ENCODE measurements around the gene HOXD3. TPM values are rescaled to one million over a fixed set of nuclear protein-coding genes. Genes with fewer than 3 reads are reported as not detected.

The HOXD3 gene
- total RNA-seq, 1 experiment from 2014 or later: not detected

DNA sequence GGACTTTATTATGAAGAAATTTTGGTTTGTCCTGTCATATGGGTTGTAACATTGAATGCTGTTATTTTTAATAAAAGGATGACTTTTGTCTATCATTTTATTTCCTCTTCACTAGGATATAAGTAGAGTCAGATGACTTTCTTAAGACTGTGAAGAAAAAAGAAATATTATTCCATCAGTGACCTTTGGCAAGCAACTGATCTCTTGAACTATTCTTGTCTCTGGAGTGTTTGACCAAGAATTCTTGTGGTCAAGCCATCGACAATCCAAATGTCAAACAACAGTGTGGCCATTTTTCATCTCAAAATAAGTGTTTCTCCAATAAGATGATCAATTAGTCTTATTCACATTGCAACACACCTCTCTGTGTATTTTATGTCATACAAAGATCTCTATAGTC lies 56.3 kb downstream of the HOXD3 start:
- no CpG with 5 or more reads among the region's 1 CpG for WGBS (ENCODE audit: extremely low coverage, insufficient read length, low lambda C conversion rate)
- no peak overlapping the region for H3K4me2 ChIP-seq (ENCODE audit: insufficient read depth, insufficient read length, low read length)

More for the DNA sequence above, 56.3 kb downstream of the HOXD3 start:
- no peak overlapping the region for H3K9ac ChIP-seq (ENCODE audit: extremely low read depth, insufficient read length, low read length)
- H3K79me2 ChIP-seq (ENCODE audit: insufficient read depth, low read length): no peaks in the 10 kb centered on the region
- no peak overlapping the region for H3K56ac ChIP-seq (ENCODE audit: insufficient read length, low read depth, low read length)
- H3K18ac ChIP-seq (ENCODE audit: insufficient read length, low read depth, low read length): no peak overlapping the region
- H3K27me3 ChIP-seq (ENCODE audit: insufficient read depth, low read length): no peaks in the 10 kb centered on the region
- H3K27ac Mint-ChIP-seq: no peak overlapping the region
- no peak overlapping the region for H3K27ac ChIP-seq (ENCODE audit: insufficient read length, low read depth, low read length)
- no peak overlapping the region for H3K4ac ChIP-seq (ENCODE audit: low read depth, low read length)
- H3K27me3 Mint-ChIP-seq (ENCODE audit: low read depth): peaks cover 7% of the 10 kb centered on the region
- no peaks in the 10 kb centered on the region for H3K4me1 Mint-ChIP-seq
- TF ChIP-seq, protein P1, sequence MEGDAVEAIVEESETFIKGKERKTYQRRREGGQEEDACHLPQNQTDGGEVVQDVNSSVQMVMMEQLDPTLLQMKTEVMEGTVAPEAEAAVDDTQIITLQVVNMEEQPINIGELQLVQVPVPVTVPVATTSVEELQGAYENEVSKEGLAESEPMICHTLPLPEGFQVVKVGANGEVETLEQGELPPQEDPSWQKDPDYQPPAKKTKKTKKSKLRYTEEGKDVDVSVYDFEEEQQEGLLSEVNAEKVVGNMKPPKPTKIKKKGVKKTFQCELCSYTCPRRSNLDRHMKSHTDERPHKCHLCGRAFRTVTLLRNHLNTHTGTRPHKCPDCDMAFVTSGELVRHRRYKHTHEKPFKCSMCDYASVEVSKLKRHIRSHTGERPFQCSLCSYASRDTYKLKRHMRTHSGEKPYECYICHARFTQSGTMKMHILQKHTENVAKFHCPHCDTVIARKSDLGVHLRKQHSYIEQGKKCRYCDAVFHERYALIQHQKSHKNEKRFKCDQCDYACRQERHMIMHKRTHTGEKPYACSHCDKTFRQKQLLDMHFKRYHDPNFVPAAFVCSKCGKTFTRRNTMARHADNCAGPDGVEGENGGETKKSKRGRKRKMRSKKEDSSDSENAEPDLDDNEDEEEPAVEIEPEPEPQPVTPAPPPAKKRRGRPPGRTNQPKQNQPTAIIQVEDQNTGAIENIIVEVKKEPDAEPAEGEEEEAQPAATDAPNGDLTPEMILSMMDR (conservative IDR thresholded peaks at IDR 0.05): no peak
- no peak overlapping the region for H3K14ac ChIP-seq (ENCODE audit: insufficient read depth, low read length)
- no peak for DNase-seq
- no peak overlapping the region for H3K4me3 Mint-ChIP-seq
- no peak overlapping the region for H4K5ac ChIP-seq (ENCODE audit: insufficient read length, low read depth, low read length)
- no peak overlapping the region for H4K91ac ChIP-seq (ENCODE audit: insufficient read length, low read depth, low read length)
- H2AFZ ChIP-seq (ENCODE audit: low read length): no peak overlapping the region
- H3K4me1 ChIP-seq (ENCODE audit: insufficient read depth, low read length): no peaks in the 10 kb centered on the region
- no peaks in the 10 kb centered on the region for H3K9me3 ChIP-seq (ENCODE audit: control insufficient read depth, low read depth, low read length)
- no peak overlapping the region for H2BK5ac ChIP-seq (ENCODE audit: insufficient read length, low read length)
- no peaks in the 10 kb centered on the region for H3K23me2 ChIP-seq (ENCODE audit: insufficient read length, low read depth, low read length, poor library complexity, severe bottlenecking)
- H3T11ph ChIP-seq (ENCODE audit: low read length): no peak overlapping the region
- H4K20me1 ChIP-seq (ENCODE audit: control insufficient read depth, insufficient read depth, insufficient read length): no peaks in the 10 kb centered on the region
- no peak overlapping the region for H4K8ac ChIP-seq (replicated peaks; ENCODE audit: insufficient read length, low read depth, low read length)
- H3K36me3 Mint-ChIP-seq (ENCODE audit: insufficient read depth in 1 of 3, low read depth in 3 of 3): no peaks in the 10 kb centered on the region; a peak in 1 of 7 replicates
- H2BK15ac ChIP-seq (ENCODE audit: low read depth, low read length): no peak overlapping the region
- H3K9me3 Mint-ChIP-seq: no peaks in the 10 kb centered on the region; a peak in 1 of 5 replicates
- H3K23ac ChIP-seq (ENCODE audit: insufficient read length, low read depth, low read length): no peak overlapping the region
- no peaks in the 10 kb centered on the region for H3K79me1 ChIP-seq (ENCODE audit: insufficient read depth, low read depth, low read length, poor library complexity, severe bottlenecking)
- H2BK20ac ChIP-seq (ENCODE audit: low read depth, low read length, poor library complexity, severe bottlenecking): no peak overlapping the region
- H2AK5ac ChIP-seq (ENCODE audit: insufficient read length, low read length): no peak overlapping the region
- no peak overlapping the region for H2BK12ac ChIP-seq (ENCODE audit: insufficient read length, low read depth, low read length)
- no peak overlapping the region for H2BK120ac ChIP-seq (ENCODE audit: low read depth, low read length, poor library complexity, severe bottlenecking)

Small RNA genes within 50 kb of the gene (microRNA-seq; reads per million reads assigned to microRNA genes)
- gene MIR10B (ENCODE audit: borderline microRNAs expressed): 1.2 reads per million, percentile 3 among the genes with 10 or more reads in this experiment

Other genes starting within 250 kb of the HOXD3 start
- 8.5 and 9.7 TPM in 2 replicates for gene LNPK, start 155.0 kb upstream of the HOXD3 start, total RNA-seq (2021)
- not detected in 2 replicates for gene EVX2, start 73.3 kb upstream of the HOXD3 start, total RNA-seq (2021)
- gene HOXD13, start 64.6 kb upstream of the HOXD3 start, total RNA-seq (2021): not detected in 2 replicates
- not detected in 2 replicates for gene HOXD12, start 57.5 kb upstream of the HOXD3 start, total RNA-seq (2021)
- not detected in 2 replicates for gene HOXD11, start 50.0 kb upstream of the HOXD3 start, total RNA-seq (2021)
- not detected in 2 replicates for gene HOXD10, start 40.5 kb upstream of the HOXD3 start, total RNA-seq (2021)
- not detected in 2 replicates for gene HOXD9, start 34.6 kb upstream of the HOXD3 start, total RNA-seq (2021)
- not detected in 2 replicates for gene HOXD8, start 27.6 kb upstream of the HOXD3 start, total RNA-seq (2021)
- gene HOXD4, start 5.8 kb upstream of the HOXD3 start, total RNA-seq (2021): not detected in 2 replicates
- not detected in 2 replicates for gene HOXD1, start 31.4 kb downstream of the HOXD3 start, total RNA-seq (2021)
- gene MTX2, start 112.1 kb downstream of the HOXD3 start, total RNA-seq (2021): 29.3 and 30.8 TPM in 2 replicates

All from H9 (cell line).